ENCODE results near the gene DLX3. TPM values are rescaled to one million over a fixed set of nuclear protein-coding genes. Genes with fewer than 3 reads are reported as not detected.

Gene DLX3
- total RNA-seq, 1 experiment from 2014 or later = 4.9 TPM

- Mint-ChIP-seq H3K4me1 (ENCODE audit: low read depth, unreplicated experiment) (peaks cover 15% of the 10 kb centered on the region), H3K27ac (ENCODE audit: unreplicated experiment) (no peak overlapping the region), H3K36me3 (ENCODE audit: insufficient read depth, unreplicated experiment) (peaks cover 7% of the 10 kb centered on the region), H3K4me3 (ENCODE audit: unreplicated experiment) (peak overlapping the region; percentile 46), H3K27me3 (ENCODE audit: insufficient read depth, unreplicated experiment) (peaks cover 2% of the 10 kb centered on the region), H3K9me3 (ENCODE audit: unreplicated experiment) (no peaks in the 10 kb centered on the region)
- no peak for TF ChIP-seq CTCF (IDR thresholded peaks at IDR 0.05; ENCODE audit: insufficient read depth in 1 of 2, low read depth in 1 of 2, low read length in 1 of 2, severe bottlenecking in 1 of 2, unreplicated experiment in 1 of 2)
- BruUV-seq (replicated peaks) = no TSS peak
- H3K4me1 ChIP-seq = peaks cover 6% of the 10 kb centered on the region
- POLR2A ChIA-PET = no interaction called here
- peak overlapping the region; percentile 45 for H3K4me3 ChIP-seq (ENCODE audit: low read depth, low read length)
- intact Hi-C loops (cut with micrococcal nuclease; ENCODE audit: unreplicated experiment) = no loop called here
- H3K36me3 ChIP-seq (ENCODE audit: control insufficient read depth, insufficient read depth, low read length) = no peaks in the 10 kb centered on the region
- DNase-seq = no peak
- no peaks in the 10 kb centered on the region for H3K27me3 ChIP-seq (replicated peaks; ENCODE audit: control insufficient read depth, insufficient read depth, low read length)
- CTCF ChIA-PET = interaction anchor here (1.0 to 1.5 kb wide), 2 partner anchors 118 to 132 kb away, joined by 3 to 6 read pairs; no protein-coding TSS in a partner anchor
- no peaks in the 10 kb centered on the region for H3K9me3 ChIP-seq
Measured at GRCh38 chr17:49992933-49993422, 2.0 kb downstream of the DLX3 start.

- Mint-ChIP-seq H3K27ac (ENCODE audit: unreplicated experiment) (no peak overlapping the region), H3K9me3 (ENCODE audit: unreplicated experiment) (no peaks in the 10 kb centered on the region), H3K4me1 (ENCODE audit: low read depth, unreplicated experiment) (peaks cover 18% of the 10 kb centered on the region), H3K4me3 (ENCODE audit: unreplicated experiment) (peak overlapping the region; percentile 46), H3K27me3 (ENCODE audit: insufficient read depth, unreplicated experiment) (peaks cover 2% of the 10 kb centered on the region), H3K36me3 (ENCODE audit: insufficient read depth, unreplicated experiment) (peaks cover 7% of the 10 kb centered on the region)
- peaks cover 12% of the 10 kb centered on the region for H3K4me1 ChIP-seq
- TF ChIP-seq CTCF (IDR thresholded peaks at IDR 0.05; ENCODE audit: insufficient read depth in 1 of 2, low read depth in 1 of 2, low read length in 1 of 2, severe bottlenecking in 1 of 2, unreplicated experiment in 1 of 2) = no peak
- BruUV-seq (replicated peaks) = no TSS peak
- no peak overlapping the region for H3K4me3 ChIP-seq (ENCODE audit: low read depth, low read length)
- DNase-seq = peak; percentile 24 to 40
- no peaks in the 10 kb centered on the region for H3K27me3 ChIP-seq (replicated peaks; ENCODE audit: control insufficient read depth, insufficient read depth, low read length)
- H3K9me3 ChIP-seq = no peaks in the 10 kb centered on the region
- intact Hi-C loops (cut with micrococcal nuclease; ENCODE audit: unreplicated experiment) = no loop called here
- H3K36me3 ChIP-seq (ENCODE audit: control insufficient read depth, insufficient read depth, low read length) = no peaks in the 10 kb centered on the region
- CTCF ChIA-PET = interaction anchor here (1.5 kb wide), 1 partner anchor 118 kb away, joined by 6 read pairs; no protein-coding TSS in a partner anchor
- POLR2A ChIA-PET = interaction anchor here (0.6 kb wide), 1 partner anchor 120 kb away, joined by 3 read pairs; no protein-coding TSS in a partner anchor
Measured at GRCh38 chr17:49992191-49992932, 2.7 kb downstream of the DLX3 start.

- peak; percentile 3 to 45 for DNase-seq
- Mint-ChIP-seq H3K4me3 (ENCODE audit: unreplicated experiment) (no peak overlapping the region), H3K9me3 (ENCODE audit: unreplicated experiment) (no peaks in the 10 kb centered on the region), H3K27me3 (ENCODE audit: insufficient read depth, unreplicated experiment) (peaks cover 2% of the 10 kb centered on the region), H3K4me1 (ENCODE audit: low read depth, unreplicated experiment) (peaks cover 18% of the 10 kb centered on the region), H3K36me3 (ENCODE audit: insufficient read depth, unreplicated experiment) (peaks cover 7% of the 10 kb centered on the region), H3K27ac (ENCODE audit: unreplicated experiment) (no peak overlapping the region)
- POLR2A ChIA-PET = no interaction called here
- Histone ChIP-seq H3K36me3 (ENCODE audit: control insufficient read depth, insufficient read depth, low read length) (no peaks in the 10 kb centered on the region), H3K4me3 (ENCODE audit: low read depth, low read length) (no peak overlapping the region), H3K9me3 (no peaks in the 10 kb centered on the region), H3K4me1 (peaks cover 12% of the 10 kb centered on the region), H3K27me3 (replicated peaks; ENCODE audit: control insufficient read depth, insufficient read depth, low read length) (no peaks in the 10 kb centered on the region)
- TF ChIP-seq CTCF (IDR thresholded peaks at IDR 0.05; ENCODE audit: insufficient read depth in 1 of 2, low read depth in 1 of 2, low read length in 1 of 2, severe bottlenecking in 1 of 2, unreplicated experiment in 1 of 2) = no peak
- CTCF ChIA-PET = interaction anchor here (1.5 kb wide), 1 partner anchor 119 kb away, joined by 6 read pairs; no protein-coding TSS in a partner anchor
- intact Hi-C loops (cut with micrococcal nuclease; ENCODE audit: unreplicated experiment) = no loop called here
- no TSS peak for BruUV-seq (replicated peaks)
Measured at GRCh38 chr17:49991409-49991808, 3.6 kb downstream of the DLX3 start.
